HG02943 (cell line): ENCODE data around the gene RPTOR.
"Not testable (repeated sequence)": the region's sequence is repeated elsewhere in the genome, so short reads cannot be mapped to it uniquely, and the experiment has no call there.

Experiments
- ATAC-seq: cut with Tn5 transposase; IDR thresholded peaks from one replicate; pipeline ENCODE4 v1.9.1; 2021; ENCODE audit warnings: mild to moderate bottlenecking, low read depth, moderate library complexity; ENCODE audit not compliant: unreplicated experiment

Gene RPTOR

DNA sequence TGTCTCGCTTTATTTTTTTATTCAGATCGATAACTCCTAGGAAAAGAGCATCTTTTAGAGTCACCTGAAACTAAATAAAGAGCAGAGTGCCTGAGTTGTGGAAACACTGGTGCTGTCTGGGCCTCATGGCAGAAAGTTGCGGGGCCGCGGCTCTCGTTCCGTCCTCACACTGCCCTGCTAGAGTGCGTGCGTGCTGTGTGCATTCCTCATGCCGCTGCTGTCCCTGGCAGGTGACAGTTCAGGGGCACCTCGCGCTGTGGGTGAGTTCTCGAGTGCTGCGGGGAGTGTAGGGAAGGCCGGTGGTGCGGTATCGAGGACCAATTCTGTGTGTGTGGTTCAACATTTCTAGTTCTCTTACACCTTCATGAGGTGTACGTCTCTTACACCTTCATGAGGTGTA, 136.6 kb downstream of the RPTOR start:
- ATAC-seq: no peak

DNA sequence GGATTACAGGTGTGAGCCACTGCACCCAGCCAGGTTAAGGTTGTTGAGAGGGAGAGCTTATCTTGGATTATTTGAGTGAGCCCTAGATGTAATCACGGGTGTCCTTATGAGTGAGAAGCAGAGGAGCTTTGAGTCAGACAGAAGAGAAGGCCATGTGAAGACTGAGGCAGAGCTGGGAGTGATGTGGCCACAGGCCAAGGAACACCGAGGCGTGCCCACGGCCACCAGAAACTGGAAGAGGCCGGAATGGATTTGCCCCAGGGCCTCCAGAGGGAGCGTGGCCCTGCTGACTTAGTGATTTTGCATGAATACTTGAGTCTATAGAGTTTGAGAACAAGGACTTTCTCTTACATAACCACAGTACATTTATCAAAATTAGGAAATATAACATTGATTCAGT, 137.7 kb downstream of the RPTOR start:
- ATAC-seq: no peak

DNA sequence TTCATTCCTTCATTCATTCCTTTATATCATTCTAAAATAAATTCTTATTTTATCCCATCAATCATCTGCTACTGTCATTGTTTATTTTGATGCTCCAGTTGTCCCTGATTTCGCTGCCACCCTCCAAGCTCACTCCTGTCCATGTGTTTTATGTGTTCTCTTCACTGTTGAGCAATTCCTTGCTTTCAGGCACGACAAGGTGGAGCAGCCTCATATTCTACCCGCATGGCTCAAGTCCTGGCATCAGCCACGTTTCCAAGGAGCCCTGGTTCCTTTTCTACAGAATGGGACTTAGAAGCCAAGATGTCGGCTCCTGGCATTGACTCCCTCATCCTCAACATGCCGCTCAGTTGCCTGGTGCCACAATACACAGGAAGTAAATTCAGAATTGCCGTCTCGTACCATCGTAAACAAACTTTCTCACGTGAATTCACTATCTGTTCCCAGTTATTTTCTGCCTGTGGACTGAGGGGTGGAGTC, 139.0 kb downstream of the RPTOR start:
- ATAC-seq: no peak

DNA sequence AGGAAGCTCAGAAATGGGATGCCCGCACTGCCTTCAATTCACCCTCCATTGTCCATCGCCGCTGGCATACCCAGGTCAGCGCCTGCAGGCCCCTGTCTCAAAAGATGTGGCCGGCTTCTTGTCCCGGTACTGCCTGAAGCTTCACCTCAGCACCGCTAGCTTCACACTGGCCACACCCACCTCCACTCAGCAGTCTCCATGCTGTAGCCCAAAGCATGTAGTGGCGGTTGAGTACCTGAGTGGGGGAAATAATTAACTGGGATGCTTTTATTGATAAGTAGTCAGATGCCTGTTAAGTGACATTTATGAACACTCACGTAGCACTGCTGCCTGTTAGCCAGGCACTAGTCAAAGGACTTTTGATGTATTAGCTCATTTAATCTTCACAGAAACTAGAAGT, 143.2 kb downstream of the RPTOR start:
- no peak for ATAC-seq

DNA sequence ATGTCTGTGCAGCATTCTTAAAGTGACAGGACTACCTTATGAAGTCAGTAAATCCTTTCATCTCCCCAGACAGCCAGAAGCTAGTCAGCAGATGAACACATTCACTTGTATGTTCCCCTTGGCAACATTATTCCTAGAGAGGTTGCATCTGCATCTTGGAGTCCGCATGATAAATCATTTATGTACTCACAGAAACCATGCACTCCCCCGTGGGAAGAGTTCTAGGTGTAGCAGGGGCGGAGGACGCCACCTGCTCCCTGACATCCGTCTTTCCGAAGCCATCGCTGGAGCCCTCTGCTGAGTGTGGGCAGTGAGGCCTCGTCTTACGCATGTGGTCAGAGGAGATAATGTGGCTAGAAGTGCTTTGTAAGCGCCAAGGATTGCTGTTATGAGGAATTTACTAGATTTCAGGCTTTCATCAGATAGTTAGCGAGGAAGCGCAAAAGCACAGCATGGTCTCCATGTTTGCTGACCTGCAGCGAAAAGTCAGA, 144.5 kb downstream of the RPTOR start:
- ATAC-seq: no peak

DNA sequence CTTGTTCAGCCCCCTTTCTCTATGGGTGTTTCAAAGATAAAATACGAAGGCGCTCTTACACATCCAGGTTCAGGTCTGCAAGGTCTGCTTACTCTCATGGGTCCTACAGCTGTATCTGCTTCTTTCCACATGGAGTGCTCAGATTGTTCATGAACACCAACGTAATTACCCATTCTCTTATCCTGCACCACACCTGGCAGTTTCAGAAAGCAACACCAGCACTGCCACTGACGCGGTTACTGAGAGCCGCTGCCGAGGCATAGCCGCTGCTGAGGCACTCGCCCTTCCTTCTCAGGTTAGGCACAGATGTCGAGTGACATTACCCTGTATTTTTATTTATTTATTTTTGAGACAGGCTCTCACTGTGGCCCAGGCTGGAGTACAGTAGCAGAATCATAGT, 147.1 kb downstream of the RPTOR start:
- no peak for ATAC-seq

DNA sequence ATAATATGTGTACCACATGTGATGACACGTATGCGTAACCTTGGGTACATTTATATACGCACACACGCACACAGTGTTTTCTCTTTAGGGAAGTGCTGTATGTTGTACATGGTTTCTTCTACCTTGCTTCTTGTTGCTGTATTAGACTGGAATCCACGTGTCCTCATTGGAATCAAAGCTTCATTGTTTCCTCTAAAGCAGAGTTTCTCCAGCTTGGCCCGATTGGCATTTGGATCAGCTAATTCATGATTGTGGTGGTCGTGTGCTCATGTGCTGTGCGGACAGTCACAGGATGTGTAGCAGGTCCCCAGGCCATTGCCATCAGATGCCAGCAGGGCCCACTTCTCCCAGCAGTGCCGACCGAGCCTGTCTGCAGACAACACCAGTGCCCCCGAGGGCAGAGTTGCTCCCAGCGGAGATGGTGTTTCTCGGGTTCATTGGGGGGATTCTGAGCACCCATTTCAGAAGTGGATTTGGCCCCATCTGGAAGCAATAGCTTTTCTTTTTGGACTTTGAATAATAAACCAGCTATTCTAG, 148.4 kb downstream of the RPTOR start:
- ATAC-seq: no peak

- ATAC-seq: no peak
Measured at GRCh38 chr17:80693511-80693910, 148.9 kb downstream of the RPTOR start.

DNA sequence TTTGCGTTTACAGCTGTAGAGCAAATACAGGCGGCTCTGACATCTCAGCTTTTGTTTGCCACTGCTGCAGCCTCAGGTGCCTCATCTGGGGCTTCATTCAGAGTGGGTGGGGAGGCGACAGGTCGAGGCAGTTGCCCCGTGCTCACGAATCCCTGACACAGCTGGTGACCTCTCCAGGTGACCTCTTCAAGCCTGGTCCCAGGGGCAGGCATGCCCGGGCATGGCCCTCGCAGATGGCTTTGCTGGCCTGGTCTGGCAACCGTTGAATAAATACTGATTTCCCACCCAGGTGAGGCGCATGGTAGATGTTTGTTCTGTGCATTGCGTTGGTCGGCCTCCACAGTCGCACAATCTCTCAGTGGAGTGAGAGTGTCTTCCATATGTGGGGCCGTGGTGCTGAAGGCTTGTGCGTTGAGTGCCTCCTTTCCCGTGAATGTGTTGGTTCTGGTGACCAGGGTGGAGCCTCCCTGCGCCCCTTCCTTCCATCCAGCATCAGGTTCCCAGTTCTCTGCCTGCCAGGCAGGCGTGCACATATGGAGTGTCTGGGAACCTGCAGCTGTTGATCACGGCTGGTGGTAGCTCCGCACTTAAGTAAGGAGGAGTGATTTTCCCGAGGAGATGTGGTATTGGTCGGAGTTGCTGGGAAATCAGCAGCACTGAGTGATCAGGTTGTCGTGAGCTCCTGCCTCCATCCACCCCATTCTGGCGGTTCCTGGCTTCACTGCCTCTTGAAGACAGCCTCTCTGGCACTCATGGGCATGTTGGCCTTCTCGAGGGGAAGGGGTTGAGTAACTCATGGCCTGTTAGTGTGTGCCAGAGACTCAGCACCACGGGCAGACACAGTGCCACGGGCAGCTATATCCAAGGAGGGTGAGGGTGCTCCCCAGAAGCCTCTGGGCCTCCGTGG, 149.7 kb downstream of the RPTOR start:
- ATAC-seq: no peak

GRCh38 chr17:80694992-80695912, 150.6 kb downstream of the RPTOR start:
- ATAC-seq: no peak

GRCh38 chr17:80695979-80696378, 151.3 kb downstream of the RPTOR start:
- ATAC-seq: no peak

- no peak for ATAC-seq
Measured at GRCh38 chr17:80696456-80696855, 151.8 kb downstream of the RPTOR start.

DNA sequence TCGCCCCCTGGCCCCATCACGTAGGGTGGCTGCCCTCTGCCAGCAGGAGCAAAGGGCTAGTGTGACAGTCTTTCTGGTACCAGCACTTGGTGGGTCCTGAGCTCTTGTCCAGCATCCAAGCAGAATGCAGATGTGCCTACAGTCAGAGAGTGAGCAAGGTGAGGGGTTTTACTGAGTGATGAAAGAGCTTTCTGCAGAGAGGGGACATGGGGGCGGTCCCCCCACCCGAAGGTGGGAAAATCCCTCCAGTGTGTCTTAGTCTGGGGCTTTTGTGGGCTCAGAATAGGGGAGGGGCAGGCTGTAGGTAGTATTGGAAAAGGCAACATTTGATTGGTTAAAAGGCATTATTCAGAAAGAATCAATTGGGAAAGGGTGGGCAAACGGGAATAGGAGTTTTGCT, 152.3 kb downstream of the RPTOR start:
- ATAC-seq: no peak

DNA sequence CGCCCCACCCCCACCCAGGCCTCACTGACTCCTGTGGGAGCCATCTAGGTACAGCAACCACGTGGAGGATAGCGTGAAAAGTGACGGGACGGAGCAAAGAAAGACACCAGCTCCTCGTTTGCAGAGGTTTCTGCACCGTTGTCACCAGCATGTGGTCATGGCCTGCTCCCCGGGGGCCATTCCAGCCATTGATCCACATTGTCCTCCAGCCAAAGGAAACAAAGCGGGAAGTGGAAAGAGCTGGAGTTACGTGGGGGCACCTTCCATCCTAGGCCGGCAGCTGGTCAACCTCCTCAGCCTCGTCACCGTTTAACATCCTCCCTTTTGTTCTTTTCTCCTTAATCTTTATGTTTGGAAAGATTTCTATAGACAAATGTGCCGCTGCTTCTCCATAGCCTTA, 153.7 kb downstream of the RPTOR start:
- no peak for ATAC-seq

- ATAC-seq: not testable (repeated sequence)
Measured at GRCh38 chr17:80699205-80699604, 154.6 kb downstream of the RPTOR start.

DNA sequence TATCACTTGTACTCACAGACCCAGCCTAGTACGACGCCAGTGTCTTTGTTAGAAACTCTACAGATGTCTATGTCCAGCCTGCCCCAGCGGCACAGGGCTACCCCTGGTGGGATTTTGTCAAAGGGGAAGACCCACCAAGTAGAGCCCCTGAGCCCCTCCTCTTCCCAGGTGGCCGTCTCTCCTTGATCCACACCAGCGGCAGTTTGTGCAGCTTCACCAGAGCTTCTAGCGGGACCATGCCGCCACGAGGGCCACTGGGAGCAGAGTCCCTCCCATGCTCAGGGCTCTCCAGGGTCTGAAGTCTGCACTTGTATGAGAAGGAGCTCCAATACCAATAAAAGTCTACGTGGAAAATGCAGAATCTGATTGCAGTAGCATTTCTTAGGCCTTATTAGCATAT, 157.1 kb downstream of the RPTOR start:
- ATAC-seq: no peak

GRCh38 chr17:80702315-80703141, 157.9 kb downstream of the RPTOR start:
- ATAC-seq: no peak

DNA sequence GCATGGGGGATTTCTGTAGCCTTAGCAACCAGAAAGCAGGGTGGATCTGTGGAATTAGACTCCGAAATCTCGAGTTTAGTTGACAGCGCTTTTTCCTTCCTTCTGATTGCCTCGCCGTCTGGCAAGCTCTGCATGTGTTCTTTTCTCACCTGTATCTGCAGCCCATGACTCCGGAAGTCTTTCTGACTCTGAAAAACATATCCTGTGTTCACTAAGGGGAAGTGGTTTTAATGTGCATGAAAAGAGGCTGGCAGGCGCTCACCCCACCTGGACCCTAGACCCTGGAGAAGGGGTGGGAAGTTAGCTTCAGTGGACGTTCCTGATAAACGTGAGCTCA, 158.5 kb downstream of the RPTOR start:
- no peak for ATAC-seq

DNA sequence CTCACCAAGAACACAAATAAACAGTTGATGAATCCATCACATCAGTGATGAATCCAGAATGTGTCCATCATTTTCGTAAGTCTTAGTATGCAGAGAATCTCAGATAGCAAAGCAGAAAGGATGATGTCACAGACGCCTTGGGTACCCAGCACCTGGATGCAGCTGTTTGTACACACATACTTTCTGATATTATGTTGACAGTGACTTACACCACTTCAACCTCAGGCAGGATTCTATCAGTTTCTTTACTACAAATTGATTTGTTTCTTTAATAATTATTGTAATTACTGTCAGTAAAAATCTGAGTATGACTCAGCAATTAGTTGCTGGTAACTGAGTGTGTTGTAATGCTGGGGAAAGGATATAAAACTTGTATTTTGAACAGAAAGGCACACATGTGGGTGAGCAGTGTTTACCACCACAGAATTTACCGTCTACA, 159.8 kb downstream of the RPTOR start:
- ATAC-seq: no peak

DNA sequence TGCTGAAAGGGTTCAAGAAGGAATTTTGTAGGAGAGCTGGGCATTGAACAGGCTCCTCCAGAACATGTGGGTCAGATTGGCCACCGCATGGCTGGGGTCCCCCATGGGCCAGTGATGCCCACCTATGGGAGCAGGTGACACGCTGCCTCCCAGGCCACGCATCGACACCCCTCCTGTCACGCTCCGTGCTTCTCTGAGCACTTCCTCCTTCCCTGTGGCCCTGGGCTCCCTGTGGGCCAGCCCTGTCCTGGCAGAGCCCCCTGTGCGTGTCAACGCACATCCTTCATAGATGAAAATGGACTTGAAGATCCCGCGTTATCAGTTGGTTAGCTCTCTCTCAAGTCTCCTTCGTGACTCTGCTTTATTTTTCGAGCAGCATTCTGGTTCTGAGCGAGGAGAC, 160.3 kb downstream of the RPTOR start:
- no peak for ATAC-seq
